ENCODE data around the gene IL33.

DNA sequence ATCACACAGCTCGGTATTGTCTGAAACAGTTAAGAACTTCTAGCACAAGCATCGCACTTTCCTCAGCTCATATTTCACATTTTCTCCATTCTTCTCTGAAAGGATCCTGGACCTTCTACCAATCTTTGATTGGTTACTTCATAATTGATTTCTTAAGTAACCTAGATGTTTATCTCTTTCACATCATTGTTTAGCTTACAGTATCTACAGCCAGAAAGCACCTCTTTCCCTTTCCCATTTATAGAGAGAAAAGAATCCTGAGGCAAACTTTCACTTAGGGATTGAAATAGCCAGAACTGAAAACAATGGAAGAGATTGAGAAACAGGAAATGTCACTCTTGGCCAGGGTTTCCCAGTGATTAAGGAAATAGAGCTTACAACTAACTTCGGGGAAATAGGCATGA is 2.5 kb downstream of the IL33 start:
- TF ChIP-seq EP300 (IDR thresholded peaks at IDR 0.05) (peak in 1 of 2 donors; percentile 70), POLR2A (IDR thresholded peaks at IDR 0.05) (no peak)

Measured in tibial nerve (tissue), 3 donors.